ENCODE measurements around the gene PIGX.

- no peak for TF ChIP-seq POLR2A (IDR thresholded peaks at IDR 0.05)
- TF ChIP-seq CTCF (IDR thresholded peaks at IDR 0.05): no peak
Measured at GRCh38 chr3:196778755-196779154, 66.6 kb downstream of the PIGX start.
